Esophagus (tissue), 2 donors: ENCODE results near the gene ERBB4. TPM values are rescaled to one million over a fixed set of nuclear protein-coding genes. Genes with fewer than 3 reads are reported as not detected.

Source experiments
- H3K27ac ChIP-seq, 2 donors: one replicate each; pipeline ENCODE4 v1.5.1; 2013; ENCODE audit warnings: low read depth in 2 of 2, mild to moderate bottlenecking in 2 of 2, inconsistent platforms in 1 of 2, low read length in 1 of 2, moderate library complexity in 1 of 2
- H3K27me3 ChIP-seq, 2 donors: one replicate each; pipeline ENCODE4 v1.6.1; 2013; ENCODE audit warnings: low read length in 2 of 2, control low read depth in 1 of 2, mild to moderate bottlenecking in 1 of 2; ENCODE audit not compliant: insufficient read depth in 2 of 2, control insufficient read depth in 1 of 2
- H3K36me3 ChIP-seq, 2 donors: one replicate each; pipeline ENCODE4 v1.6.1; 2013; ENCODE audit warnings: low read length in 1 of 2; ENCODE audit not compliant: control insufficient read depth in 2 of 2, insufficient read depth in 2 of 2
- H3K4me1 ChIP-seq, 2 donors: one replicate each; pipeline ENCODE4 v1.6.1; 2013; ENCODE audit warnings: low read length in 1 of 2; ENCODE audit not compliant: control insufficient read depth in 2 of 2, insufficient read depth in 2 of 2
- H3K4me3 ChIP-seq, 2 donors: one replicate each; pipeline ENCODE4 v1.5.1; 2013; ENCODE audit warnings: low read length in 2 of 2, mild to moderate bottlenecking in 2 of 2, low read depth in 1 of 2, moderate library complexity in 1 of 2
- H3K9me3 ChIP-seq, 2 donors: one replicate each; pipeline ENCODE4 v1.6.1; 2013; ENCODE audit warnings: mild to moderate bottlenecking in 2 of 2, low read depth in 1 of 2, low read length in 1 of 2, moderate library complexity in 1 of 2; ENCODE audit not compliant: control insufficient read depth in 2 of 2, insufficient read depth in 1 of 2
- WGBS, 2 donors: extraction: QIAGEN DNeasy Blood & Tissue Kit; methylation state at CpG; one replicate each; pipeline ENCODE4 v1.1.7; 2013; 5-methylcytosine and 5-hydroxymethylcytosine counted together
- polyA plus RNA-seq, 2 donors: library from polyadenylated mRNA; stranded (reverse); fragments of 200-250 nt; gene quantifications; one replicate each; pipeline ENCODE4 v1.2.3, GENCODE V29; 2013
- donor health status: healthy with polysubstance abuse.
- donor health status: Bipolar disorder and iron deficiency.

ERBB4 gene
- polyA plus RNA-seq, 2 donors = under 0.01 to 0.06 TPM

GRCh38 chr2:212359425-212360067 is 179.1 kb downstream of the ERBB4 start:
- H3K4me3 ChIP-seq = no peak overlapping the region
- 33 to 57% methylated on average over 3 of the region's 3 CpGs for WGBS, 2 donors
- no peaks in the 10 kb centered on the region for H3K4me1 ChIP-seq
- H3K36me3 ChIP-seq = no peaks in the 10 kb centered on the region
- no peaks in the 10 kb centered on the region for H3K27me3 ChIP-seq
- no peak overlapping the region for H3K27ac ChIP-seq
- no peaks in the 10 kb centered on the region for H3K9me3 ChIP-seq

GRCh38 chr2:212357606-212358005 is 181.0 kb downstream of the ERBB4 start:
- no peak overlapping the region for H3K4me3 ChIP-seq
- H3K4me1 ChIP-seq = no peaks in the 10 kb centered on the region
- H3K9me3 ChIP-seq = no peaks in the 10 kb centered on the region
- H3K27me3 ChIP-seq = no peaks in the 10 kb centered on the region
- 68 to 75% methylated on average over 5 of the region's 5 CpGs for WGBS, 2 donors
- no peaks in the 10 kb centered on the region for H3K36me3 ChIP-seq
- no peak overlapping the region for H3K27ac ChIP-seq

GRCh38 chr2:212354382-212354781 is 184.2 kb downstream of the ERBB4 start:
- H3K36me3 ChIP-seq = no peaks in the 10 kb centered on the region
- H3K27ac ChIP-seq = no peak overlapping the region
- H3K4me1 ChIP-seq = no peaks in the 10 kb centered on the region
- H3K27me3 ChIP-seq = no peaks in the 10 kb centered on the region
- H3K9me3 ChIP-seq = no peaks in the 10 kb centered on the region
- no peak overlapping the region for H3K4me3 ChIP-seq

- WGBS, 2 donors = 64 to 67% methylated on average over 4 of the region's 4 CpGs
- Histone ChIP-seq H3K9me3 (no peaks in the 10 kb centered on the region), H3K4me1 (no peaks in the 10 kb centered on the region), H3K36me3 (no peaks in the 10 kb centered on the region), H3K4me3 (no peak overlapping the region), H3K27me3 (no peaks in the 10 kb centered on the region), H3K27ac (no peak overlapping the region)
Measured at GRCh38 chr2:212348501-212348900, 190.1 kb downstream of the ERBB4 start.

GRCh38 chr2:212346865-212347264 is 191.7 kb downstream of the ERBB4 start:
- Histone ChIP-seq H3K36me3 (no peaks in the 10 kb centered on the region), H3K4me3 (no peak overlapping the region), H3K9me3 (no peaks in the 10 kb centered on the region), H3K27me3 (no peaks in the 10 kb centered on the region), H3K4me1 (no peaks in the 10 kb centered on the region), H3K27ac (no peak overlapping the region)
- 40 to 54% methylated on average over 2 of the region's 2 CpGs for WGBS, 2 donors

GRCh38 chr2:212345966-212346365 is 192.6 kb downstream of the ERBB4 start:
- Histone ChIP-seq H3K36me3 (no peaks in the 10 kb centered on the region), H3K27ac (no peak overlapping the region), H3K27me3 (no peaks in the 10 kb centered on the region), H3K9me3 (no peaks in the 10 kb centered on the region), H3K4me1 (no peaks in the 10 kb centered on the region), H3K4me3 (no peak overlapping the region)
- 0% methylated on average over 1 of the region's 1 CpG for WGBS, 2 donors

- Histone ChIP-seq H3K27ac (no peak overlapping the region), H3K36me3 (no peaks in the 10 kb centered on the region), H3K4me3 (no peak overlapping the region), H3K27me3 (no peaks in the 10 kb centered on the region), H3K9me3 (no peaks in the 10 kb centered on the region), H3K4me1 (no peaks in the 10 kb centered on the region)
- 87 to 91% methylated on average over 2 of the region's 2 CpGs for WGBS, 2 donors
Measured at GRCh38 chr2:212344131-212344530, 194.5 kb downstream of the ERBB4 start.

GRCh38 chr2:212343167-212343566 is 195.4 kb downstream of the ERBB4 start:
- no peak overlapping the region for H3K4me3 ChIP-seq
- H3K9me3 ChIP-seq = no peaks in the 10 kb centered on the region
- no peaks in the 10 kb centered on the region for H3K4me1 ChIP-seq
- H3K27me3 ChIP-seq = no peaks in the 10 kb centered on the region
- WGBS, 2 donors = 74 to 75% methylated on average over 2 of the region's 2 CpGs
- H3K36me3 ChIP-seq = no peaks in the 10 kb centered on the region
- no peak overlapping the region for H3K27ac ChIP-seq

GRCh38 chr2:212337486-212338343 is 200.9 kb downstream of the ERBB4 start:
- no peaks in the 10 kb centered on the region for H3K36me3 ChIP-seq
- H3K4me1 ChIP-seq = no peaks in the 10 kb centered on the region
- H3K27me3 ChIP-seq = no peaks in the 10 kb centered on the region
- no peak overlapping the region for H3K4me3 ChIP-seq
- 73 to 82% methylated on average over 4 of the region's 4 CpGs for WGBS, 2 donors
- H3K9me3 ChIP-seq = no peaks in the 10 kb centered on the region
- H3K27ac ChIP-seq = no peak overlapping the region

- 25 to 47% methylated on average over 2 of the region's 2 CpGs for WGBS, 2 donors
- Histone ChIP-seq H3K4me1 (no peaks in the 10 kb centered on the region), H3K9me3 (no peaks in the 10 kb centered on the region), H3K27me3 (no peaks in the 10 kb centered on the region), H3K27ac (no peak overlapping the region), H3K36me3 (no peaks in the 10 kb centered on the region), H3K4me3 (no peak overlapping the region)
Measured at GRCh38 chr2:212337036-212337435, 201.6 kb downstream of the ERBB4 start.
